Metanephros (tissue), 2 donors: ENCODE data around the gene ATOX1. TPM values are rescaled to one million over a fixed set of nuclear protein-coding genes. Genes with fewer than 3 reads are reported as not detected.

ENCODE experiments used
- small RNA-seq: library from RNA; depleted of rRNA; stranded (forward); fragments of <200 nt; gene quantifications from one replicate; pipeline ENCODE3, GENCODE V24; 2014; ENCODE audit warnings: low replicate concordance
- total RNA-seq: library from RNA; depleted of rRNA; stranded (reverse); fragments of >200 nt; gene quantifications from one replicate; pipeline ENCODE4 v1.2.3, GENCODE V29; 2014

ATOX1 gene
- total RNA-seq: 80.5 TPM

GRCh38 chr5:151758430-151759241, at the start of gene ATOX1:
ATOX1 (minus strand) TSS chr5:151758631; CDS start chr5:151758551, 80 bp downstream.

GRCh38 chr5:151771259-151772028, 13.0 kb upstream of the ATOX1 start, which contains the start of gene G3BP1:
G3BP1 (plus strand) TSS chr5:151771954; CDS start chr5:151786621, 14,667 bp downstream.

Small RNAs within 50 kb of the gene (small RNA-seq; reads per million reads assigned to genes)
- gene RN7SKP232: not detected

Other genes with a start within 250 kb of the ATOX1 start
- gene FAT2, start 167.3 kb downstream of the ATOX1 start, total RNA-seq: 11.9 TPM
- gene SPARC, start 71.7 kb downstream of the ATOX1 start, total RNA-seq: 1,386 TPM
- gene G3BP1, start 13.3 kb upstream of the ATOX1 start, total RNA-seq: 131 TPM
- not detected for gene GLRA1, start 166.2 kb upstream of the ATOX1 start, total RNA-seq